Measurements from ENCODE around the gene NODAL. TPM values are rescaled to one million over a fixed set of nuclear protein-coding genes. Genes with fewer than 3 reads are reported as not detected.

The NODAL gene
- total RNA-seq, 4 donors from 2014 or later = not detected

GRCh38 chr10:70474780-70475179, 33.3 kb upstream of the NODAL start:
- no peaks in the 10 kb centered on the region for H3K27me3 ChIP-seq
- intact Hi-C loops (cut with DNase I; ENCODE audit: low total_unique reads) = no loop called here
- no peak for TF ChIP-seq POLR2A (IDR thresholded peaks at IDR 0.05)
- no peak for TF ChIP-seq CTCF (IDR thresholded peaks at IDR 0.05)
- H3K27ac ChIP-seq = no peak overlapping the region
- no peaks in the 10 kb centered on the region for H3K36me3 ChIP-seq
- no peak overlapping the region for H3K4me3 ChIP-seq
- DNase-seq = no peak
- no peaks in the 10 kb centered on the region for H3K9me3 ChIP-seq
- H3K4me1 ChIP-seq = peaks cover 0 to 7% of the 10 kb centered on the region in 2 donors

GRCh38 chr10:70472799-70473454, 31.4 kb upstream of the NODAL start:
- intact Hi-C loops (cut with DNase I; ENCODE audit: low total_unique reads) = no loop called here
- DNase-seq = no peak
- TF ChIP-seq POLR2A (IDR thresholded peaks at IDR 0.05) (no peak), CTCF (IDR thresholded peaks at IDR 0.05) (no peak)
- H3K4me3 ChIP-seq = no peak overlapping the region
- H3K27me3 ChIP-seq = no peaks in the 10 kb centered on the region
- H3K27ac ChIP-seq = no peak overlapping the region
- H3K4me1 ChIP-seq = peaks cover 0 to 5% of the 10 kb centered on the region in 2 donors
- no peaks in the 10 kb centered on the region for H3K36me3 ChIP-seq
- H3K9me3 ChIP-seq = no peaks in the 10 kb centered on the region

- intact Hi-C loops (cut with DNase I; ENCODE audit: low total_unique reads) = no loop called here
- no peaks in the 10 kb centered on the region for H3K36me3 ChIP-seq
- no peak for DNase-seq
- no peak overlapping the region for H3K4me3 ChIP-seq
- H3K9me3 ChIP-seq = no peaks in the 10 kb centered on the region
- H3K27me3 ChIP-seq = no peaks in the 10 kb centered on the region
- H3K27ac ChIP-seq = no peak overlapping the region
- no peak for TF ChIP-seq POLR2A (IDR thresholded peaks at IDR 0.05)
- TF ChIP-seq CTCF (IDR thresholded peaks at IDR 0.05) = no peak
- H3K4me1 ChIP-seq = no peaks in the 10 kb centered on the region
These were observed 25.5 kb upstream of the NODAL start for GRCh38 chr10:70466951-70467350.

GRCh38 chr10:70465832-70466231, 24.4 kb upstream of the NODAL start:
- intact Hi-C loops (cut with DNase I; ENCODE audit: low total_unique reads) = no loop called here
- Histone ChIP-seq H3K36me3 (no peaks in the 10 kb centered on the region), H3K9me3 (no peaks in the 10 kb centered on the region), H3K4me1 (no peaks in the 10 kb centered on the region), H3K4me3 (no peak overlapping the region), H3K27me3 (no peaks in the 10 kb centered on the region), H3K27ac (no peak overlapping the region)
- no peak for DNase-seq
- no peak for TF ChIP-seq CTCF (IDR thresholded peaks at IDR 0.05)
- TF ChIP-seq POLR2A (IDR thresholded peaks at IDR 0.05) = no peak

GRCh38 chr10:70465278-70465677, 23.8 kb upstream of the NODAL start:
- no peaks in the 10 kb centered on the region for H3K27me3 ChIP-seq
- no peak for DNase-seq
- no peaks in the 10 kb centered on the region for H3K4me1 ChIP-seq
- intact Hi-C loops (cut with DNase I; ENCODE audit: low total_unique reads) = no loop called here
- no peaks in the 10 kb centered on the region for H3K9me3 ChIP-seq
- TF ChIP-seq CTCF (IDR thresholded peaks at IDR 0.05) (no peak), POLR2A (IDR thresholded peaks at IDR 0.05) (no peak)
- no peaks in the 10 kb centered on the region for H3K36me3 ChIP-seq
- no peak overlapping the region for H3K4me3 ChIP-seq
- H3K27ac ChIP-seq = no peak overlapping the region
